Activated T-helper 2 cell treated with anti-CD3 and anti-CD28 coated beads, Interferon-gamma antibody, Interleukin-2, Interleukin-4, amounts not matched to agents 10 μg/mL and 5 μg/mL and 100 μg/mL, durations not matched to agents 14 hours and 24 hours and 36 hours (primary cell): ENCODE measurements around the gene SIGLEC12. TPM values are rescaled to one million over a fixed set of nuclear protein-coding genes. Genes with fewer than 3 reads are reported as not detected.

Experiments used
- DNase-seq: peaks from one replicate; pipeline ENCODE4 v3.0.0; 2021; ENCODE audit warnings: low spot score
- H3K27ac Mint-ChIP-seq: one replicate; pipeline ENCODE4 v1.8.0; 2021; ENCODE audit warnings: mixed read lengths
- H3K27me3 Mint-ChIP-seq: one replicate; pipeline ENCODE4 v1.8.0; 2021; ENCODE audit warnings: low read depth, mixed read lengths
- H3K36me3 Mint-ChIP-seq: one replicate; pipeline ENCODE4 v1.8.0; 2021; ENCODE audit warnings: low read depth, mixed read lengths
- H3K4me1 Mint-ChIP-seq: one replicate; pipeline ENCODE4 v1.8.0; 2021; ENCODE audit warnings: low read depth, mixed read lengths
- H3K4me3 Mint-ChIP-seq: one replicate; pipeline ENCODE4 v1.8.0; 2021; ENCODE audit warnings: low read depth, mild to moderate bottlenecking, moderate library complexity, mixed read lengths
- H3K9me3 Mint-ChIP-seq: one replicate; pipeline ENCODE4 v1.8.0; 2021; ENCODE audit warnings: mixed read lengths
- intact Hi-C: fragments of 100-400 bp; cut with micrococcal nuclease; formaldehyde crosslinking; loops from one replicate; pipeline ENCODE4 v1.15.1; 2023
- total RNA-seq: library from RNA; stranded (reverse); gene quantifications from 2 replicates; pipeline ENCODE4 v1.2.3, GENCODE V29; 2022

Gene SIGLEC12
- total RNA-seq = 4.5 and 4.6 TPM in 2 replicates

GRCh38 chr19:51501594-51502263 is at the start of gene SIGLEC12:
Gene SIGLEC12 (minus strand): TSS chr19:51501800. CDS start chr19:51501733, 67 bp downstream.
- peak within 1 kb of the TSS; percentile 88 for H3K27ac Mint-ChIP-seq
- no peaks in the 10 kb centered on the region for H3K27me3 Mint-ChIP-seq
- intact Hi-C loops = loop anchor here (1.0 kb wide), 1 partner anchor 12 kb away; no protein-coding TSS in a partner anchor
- peak; percentile 23 for DNase-seq
- peaks cover 36% of the 10 kb centered on the region for H3K4me1 Mint-ChIP-seq
- H3K4me3 Mint-ChIP-seq = peak within 1 kb of the TSS; percentile 82
- H3K36me3 Mint-ChIP-seq = no peaks in the 10 kb centered on the region
- H3K9me3 Mint-ChIP-seq = peaks cover 17% of the 10 kb centered on the region

GRCh38 chr19:51550848-51551672 is 49.5 kb upstream of the SIGLEC12 start:
- DNase-seq = no peak
- peaks cover 59% of the 10 kb centered on the region for H3K4me1 Mint-ChIP-seq
- no peaks in the 10 kb centered on the region for H3K9me3 Mint-ChIP-seq
- H3K27me3 Mint-ChIP-seq = peaks cover 23% of the 10 kb centered on the region
- H3K27ac Mint-ChIP-seq = no peak overlapping the region
- intact Hi-C loops = no loop called here
- no peak overlapping the region for H3K4me3 Mint-ChIP-seq
- H3K36me3 Mint-ChIP-seq = no peaks in the 10 kb centered on the region

- intact Hi-C loops = no loop called here
- H3K27me3 Mint-ChIP-seq = peaks cover 17% of the 10 kb centered on the region
- no peak overlapping the region for H3K27ac Mint-ChIP-seq
- no peaks in the 10 kb centered on the region for H3K36me3 Mint-ChIP-seq
- H3K9me3 Mint-ChIP-seq = no peaks in the 10 kb centered on the region
- no peak for DNase-seq
- H3K4me1 Mint-ChIP-seq = peaks cover 63% of the 10 kb centered on the region
- no peak overlapping the region for H3K4me3 Mint-ChIP-seq
Measured at GRCh38 chr19:51549533-51550324, 48.1 kb upstream of the SIGLEC12 start.

- Mint-ChIP-seq H3K27ac (no peak overlapping the region), H3K4me1 (peaks cover 67% of the 10 kb centered on the region), H3K36me3 (no peaks in the 10 kb centered on the region), H3K27me3 (peaks cover 12% of the 10 kb centered on the region), H3K9me3 (no peaks in the 10 kb centered on the region), H3K4me3 (no peak overlapping the region)
- DNase-seq = no peak
- intact Hi-C loops = no loop called here
Measured at GRCh38 chr19:51548891-51549305, 47.3 kb upstream of the SIGLEC12 start.

GRCh38 chr19:51548213-51548651 is 46.6 kb upstream of the SIGLEC12 start:
- H3K27me3 Mint-ChIP-seq = peaks cover 12% of the 10 kb centered on the region
- H3K9me3 Mint-ChIP-seq = no peaks in the 10 kb centered on the region
- peak overlapping the region; percentile 64 for H3K27ac Mint-ChIP-seq
- H3K4me1 Mint-ChIP-seq = peaks cover 67% of the 10 kb centered on the region
- no peak for DNase-seq
- H3K4me3 Mint-ChIP-seq = peak overlapping the region; percentile 3
- intact Hi-C loops = no loop called here
- no peaks in the 10 kb centered on the region for H3K36me3 Mint-ChIP-seq

- intact Hi-C loops = loop anchor here (1.0 to 2.0 kb wide), 6 partner anchors 23 to 107 kb away; partner anchors contain the start of gene ZNF175
- peak overlapping the region; percentile 15 for H3K4me3 Mint-ChIP-seq
- DNase-seq = no peak
- H3K27ac Mint-ChIP-seq = peak overlapping the region; percentile 64
- no peaks in the 10 kb centered on the region for H3K9me3 Mint-ChIP-seq
- H3K27me3 Mint-ChIP-seq = peaks cover 9% of the 10 kb centered on the region
- H3K36me3 Mint-ChIP-seq = no peaks in the 10 kb centered on the region
- H3K4me1 Mint-ChIP-seq = peaks cover 64% of the 10 kb centered on the region
Measured at GRCh38 chr19:51547397-51548212, 46.0 kb upstream of the SIGLEC12 start.

- intact Hi-C loops = loop anchor here (1.0 to 2.0 kb wide), 6 partner anchors 24 to 106 kb away; partner anchors contain the start of gene ZNF175
- H3K27me3 Mint-ChIP-seq = peaks cover 9% of the 10 kb centered on the region
- no peaks in the 10 kb centered on the region for H3K9me3 Mint-ChIP-seq
- H3K36me3 Mint-ChIP-seq = no peaks in the 10 kb centered on the region
- no peak for DNase-seq
- peak overlapping the region; percentile 28 for H3K4me3 Mint-ChIP-seq
- H3K4me1 Mint-ChIP-seq = peaks cover 58% of the 10 kb centered on the region
- peak overlapping the region; percentile 64 for H3K27ac Mint-ChIP-seq
Measured at GRCh38 chr19:51546650-51547396, 45.2 kb upstream of the SIGLEC12 start.

GRCh38 chr19:51546107-51546649 is 44.6 kb upstream of the SIGLEC12 start:
- intact Hi-C loops = loop anchor here (2.0 kb wide), 5 partner anchors 25 to 105 kb away; partner anchors contain the start of gene ZNF175
- Mint-ChIP-seq H3K27ac (peak overlapping the region; percentile 36), H3K4me3 (peak overlapping the region; percentile 28), H3K36me3 (no peaks in the 10 kb centered on the region), H3K27me3 (peaks cover 12% of the 10 kb centered on the region), H3K9me3 (no peaks in the 10 kb centered on the region), H3K4me1 (peaks cover 53% of the 10 kb centered on the region)
- DNase-seq = no peak

- H3K9me3 Mint-ChIP-seq = no peaks in the 10 kb centered on the region
- no peak for DNase-seq
- no peaks in the 10 kb centered on the region for H3K36me3 Mint-ChIP-seq
- H3K4me3 Mint-ChIP-seq = no peak overlapping the region
- H3K27me3 Mint-ChIP-seq = peaks cover 20% of the 10 kb centered on the region
- peaks cover 38% of the 10 kb centered on the region for H3K4me1 Mint-ChIP-seq
- H3K27ac Mint-ChIP-seq = no peak overlapping the region
- intact Hi-C loops = no loop called here
Measured at GRCh38 chr19:51544038-51544437, 42.4 kb upstream of the SIGLEC12 start.

- H3K36me3 Mint-ChIP-seq = no peaks in the 10 kb centered on the region
- H3K4me3 Mint-ChIP-seq = no peak overlapping the region
- peaks cover 27% of the 10 kb centered on the region for H3K27me3 Mint-ChIP-seq
- no peak for DNase-seq
- H3K4me1 Mint-ChIP-seq = peaks cover 27% of the 10 kb centered on the region
- H3K9me3 Mint-ChIP-seq = no peaks in the 10 kb centered on the region
- no peak overlapping the region for H3K27ac Mint-ChIP-seq
- intact Hi-C loops = no loop called here
Measured at GRCh38 chr19:51542699-51543098, 41.1 kb upstream of the SIGLEC12 start.
